Sigmoid colon (tissue), 7 donors: ENCODE measurements around the gene PSMD13. TPM values are rescaled to one million over a fixed set of nuclear protein-coding genes. Genes with fewer than 3 reads are reported as not detected.
"Not testable (repeated sequence)": the region's sequence is repeated elsewhere in the genome, so short reads cannot be mapped to it uniquely, and the experiment has no call there.

ENCODE experiments used
- DNase-seq: peaks from one replicate; pipeline ENCODE4 v3.0.0-alpha.2; 2019
- H3K27ac ChIP-seq, 4 donors: fragments of 200-600 bp; sonication (generic); one replicate each; pipeline ENCODE4 v1.5.1; 2016 to 2019; ENCODE audit warnings: mild to moderate bottlenecking in 1 of 4
- H3K27me3 ChIP-seq, 3 donors: fragments of 200-600 bp; sonication (generic); one replicate each; pipeline ENCODE4 v1.5.1; 2019; ENCODE audit warnings: mild to moderate bottlenecking in 1 of 3
- H3K36me3 ChIP-seq, 4 donors: fragments of 200-600 bp; sonication (generic); one replicate each; pipeline ENCODE4 v1.5.1; 2016 to 2019
- H3K4me1 ChIP-seq, 4 donors: fragments of 200-600 bp; sonication (generic); one replicate each; pipeline ENCODE4 v1.5.1; 2017 to 2019
- H3K4me3 ChIP-seq, 4 donors: fragments of 200-600 bp; sonication (generic); one replicate each; pipeline ENCODE4 v1.5.1; 2017 to 2019; ENCODE audit warnings: mild to moderate bottlenecking in 2 of 4, moderate library complexity in 1 of 4
- H3K9me3 ChIP-seq, 4 donors: fragments of 200-600 bp in 3 of 4; sonication (generic) in 3 of 4; one replicate each; pipeline versions ENCODE4 v1.5.1 to v1.6.1; 2013 to 2019
- CTCF ChIP-seq, 4 experiments: fragments of 450-650 bp in 3 of 4; fragments of 200-600 bp in 1 of 4; IDR thresholded peaks; one replicate each; pipeline ENCODE4 v1.5.1; 2016 to 2019; ENCODE audit warnings: antibody characterized with exemption in 4 of 4, mild to moderate bottlenecking in 3 of 4, moderate library complexity in 2 of 4
- EP300 ChIP-seq, 4 donors: sonication (generic); formaldehyde crosslinking; IDR thresholded peaks; one replicate each; pipeline ENCODE4 v1.6.1; 2017; ENCODE audit warnings: antibody characterized with exemption in 4 of 4
- POLR2A ChIP-seq, 2 donors: fragments of 450-650 bp; IDR thresholded peaks; one replicate each; pipeline ENCODE4 v1.6.1; 2016; ENCODE audit warnings: antibody characterized with exemption in 2 of 2, mild to moderate bottlenecking in 2 of 2, moderate library complexity in 2 of 2
- POLR2AphosphoS5 ChIP-seq, 4 donors: sonication (generic); formaldehyde crosslinking; IDR thresholded peaks; one replicate each; pipeline ENCODE4 v1.6.1; 2017; ENCODE audit warnings: antibody characterized with exemption in 4 of 4
- WGBS, 2 donors: extraction: QIAGEN DNeasy Blood & Tissue Kit; methylation state at CpG; one replicate each; pipeline ENCODE4 v1.1.7; 2013; 5-methylcytosine and 5-hydroxymethylcytosine counted together
- intact Hi-C: fragments of 100-400 bp; cut with DNase I; formaldehyde crosslinking; loops from one replicate; pipeline ENCODE4 v1.15.1; 2023
- polyA plus RNA-seq, 3 donors: library from polyadenylated mRNA; stranded (reverse); fragments of 200-250 nt; gene quantifications; one replicate each; pipeline ENCODE4 v1.2.3, GENCODE V29; 2013
- total RNA-seq, 4 donors: library from RNA; depleted of rRNA; stranded (reverse); fragments of >200 nt; gene quantifications; one replicate each; pipeline ENCODE4 v1.1.0, GENCODE V29; 2016
- donor health status: healthy with polysubstance abuse.
- donor health status: Bipolar disorder and iron deficiency.
- donor health status: healthy.

Gene PSMD13
- total RNA-seq: 100 to 1,000 TPM in 2 of 4 donors, 10 to 100 TPM in 2; 86.2 to 118 (median 99.3) TPM
- 100 to 1,000 TPM; 111 to 180 (median 138) TPM for polyA plus RNA-seq

GRCh38 chr11:236774-237767 is at the start of gene PSMD13:
PSMD13 (plus strand) TSS chr11:236976; CDS start chr11:237050, 74 bp downstream.
- H3K27ac ChIP-seq: peak within 1 kb of the TSS; percentile 94 to 99 (median 95)
- TF ChIP-seq EP300 (IDR thresholded peaks at IDR 0.05): no peak
- TF ChIP-seq CTCF (IDR thresholded peaks at IDR 0.05): peak in 1 of 4 experiments; percentile 8
- peak; percentile 6 to 32 for TF ChIP-seq POLR2A (IDR thresholded peaks at IDR 0.05)
- peak; percentile 37 to 80 (median 76) for TF ChIP-seq POLR2AphosphoS5 (IDR thresholded peaks at IDR 0.05)
- H3K36me3 ChIP-seq: peaks cover 0 to 36% (median 2%) of the 10 kb centered on the region in 4 donors
- intact Hi-C loops: loop anchor here (1.0 to 10.0 kb wide), 4 partner anchors 30 to 298 kb away; partner anchors contain the start of genes BET1L, HRAS, IFITM2 and LRRC56
- H3K4me3 ChIP-seq: peak within 1 kb of the TSS; percentile 83 to 96 (median 87)
- DNase-seq: peak; percentile 90
- 1% methylated on average over 62 of the region's 62 CpGs for WGBS, 2 donors
- H3K4me1 ChIP-seq: peaks cover 0 to 30% (median 25%) of the 10 kb centered on the region in 4 donors
- no peaks in the 10 kb centered on the region for H3K9me3 ChIP-seq
- H3K27me3 ChIP-seq: no peaks in the 10 kb centered on the region

- H3K4me3 ChIP-seq, DNase-seq, H3K4me1 ChIP-seq, H3K36me3 ChIP-seq, H3K27ac ChIP-seq, intact Hi-C loops, H3K9me3 ChIP-seq, H3K27me3 ChIP-seq: not testable (repeated sequence)
- 85 to 87% methylated on average over 40 of the region's 55 CpGs for WGBS, 2 donors
These were observed 47.5 kb upstream of the PSMD13 start for GRCh38 chr11:189200-189783.

DNA sequence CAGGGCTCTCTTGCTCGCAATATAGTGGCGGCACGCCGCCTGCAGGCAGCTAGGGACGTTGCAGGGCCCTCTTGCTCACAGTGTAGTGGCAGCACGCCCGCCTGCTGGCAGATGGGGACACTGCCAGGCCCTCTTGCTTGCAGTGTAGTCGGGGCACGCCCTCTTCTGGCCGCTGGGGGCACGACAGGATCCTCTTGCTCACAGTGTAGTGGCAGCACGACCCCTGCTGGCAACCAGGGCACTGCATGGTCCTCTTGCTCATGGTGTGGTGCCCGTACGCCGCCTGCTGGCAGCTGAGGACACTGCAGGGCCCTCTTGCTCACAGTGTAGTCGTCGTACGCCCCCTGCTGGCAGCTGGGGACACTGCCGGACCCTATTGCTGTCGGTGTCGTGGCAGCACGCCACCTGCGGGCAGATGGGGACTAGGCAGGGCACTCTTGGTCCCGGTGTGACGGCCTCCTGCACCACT is 46.9 kb upstream of the PSMD13 start:
- H3K4me1 ChIP-seq, DNase-seq, H3K9me3 ChIP-seq, intact Hi-C loops, H3K27me3 ChIP-seq, H3K4me3 ChIP-seq, H3K27ac ChIP-seq, H3K36me3 ChIP-seq: not testable (repeated sequence)
- 65 to 70% methylated on average over 10 of the region's 25 CpGs for WGBS, 2 donors

- H3K36me3 ChIP-seq, H3K9me3 ChIP-seq, H3K4me3 ChIP-seq, H3K27me3 ChIP-seq, H3K27ac ChIP-seq, DNase-seq, H3K4me1 ChIP-seq, intact Hi-C loops: not testable (repeated sequence)
- 79 to 84% methylated on average over 5 of the region's 5 CpGs for WGBS, 2 donors
These were observed 46.2 kb upstream of the PSMD13 start for GRCh38 chr11:190546-190945.

DNA sequence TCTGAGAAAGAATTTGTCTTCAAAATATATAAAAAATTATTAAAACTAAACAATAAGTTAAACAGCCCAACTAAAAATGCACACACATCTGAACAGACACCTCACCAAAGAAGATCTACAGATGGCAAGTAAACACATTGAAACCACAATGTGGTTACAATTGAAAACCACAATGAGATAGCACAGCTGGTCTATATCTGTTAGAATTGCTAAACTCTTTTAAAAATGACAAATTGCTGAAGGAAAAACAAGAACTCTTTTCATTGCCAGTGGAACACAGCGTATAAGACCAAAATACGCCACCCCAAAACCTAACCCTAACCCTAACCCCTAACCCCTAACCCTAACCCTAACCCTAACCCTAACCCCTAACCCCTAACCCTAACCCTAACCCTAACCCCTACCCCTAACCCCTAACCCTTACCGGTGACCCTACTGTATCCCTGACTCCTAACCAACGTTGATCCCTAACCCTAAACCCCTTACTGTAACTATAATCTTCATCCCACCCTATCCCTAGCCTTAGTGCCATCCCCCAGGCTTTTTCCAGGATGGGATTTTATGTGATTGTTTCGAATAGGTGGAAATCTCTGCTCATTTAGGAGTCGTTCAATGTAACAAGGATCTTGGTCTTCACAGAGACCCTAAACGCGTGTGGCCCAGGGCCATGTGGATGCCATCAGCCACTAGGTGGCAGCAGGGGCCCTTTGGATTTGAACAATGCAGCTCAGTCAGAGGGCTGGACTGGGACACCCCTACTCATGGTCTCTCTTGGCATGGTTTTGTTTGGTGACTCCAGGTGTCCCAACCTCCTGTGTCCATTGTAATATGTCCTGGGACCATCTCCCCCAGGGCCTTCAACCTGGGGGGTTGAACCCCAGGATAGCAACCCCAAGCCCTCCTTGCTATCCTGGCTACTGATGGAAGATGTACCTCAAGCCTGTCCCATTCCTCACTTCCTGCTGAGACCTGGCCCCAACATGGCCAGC is 45.0 kb upstream of the PSMD13 start:
- not testable (repeated sequence) for H3K9me3 ChIP-seq, H3K27ac ChIP-seq
- TF ChIP-seq CTCF (IDR thresholded peaks at IDR 0.05): peak in 2 of 4 experiments; percentile 21 to 33

DNA sequence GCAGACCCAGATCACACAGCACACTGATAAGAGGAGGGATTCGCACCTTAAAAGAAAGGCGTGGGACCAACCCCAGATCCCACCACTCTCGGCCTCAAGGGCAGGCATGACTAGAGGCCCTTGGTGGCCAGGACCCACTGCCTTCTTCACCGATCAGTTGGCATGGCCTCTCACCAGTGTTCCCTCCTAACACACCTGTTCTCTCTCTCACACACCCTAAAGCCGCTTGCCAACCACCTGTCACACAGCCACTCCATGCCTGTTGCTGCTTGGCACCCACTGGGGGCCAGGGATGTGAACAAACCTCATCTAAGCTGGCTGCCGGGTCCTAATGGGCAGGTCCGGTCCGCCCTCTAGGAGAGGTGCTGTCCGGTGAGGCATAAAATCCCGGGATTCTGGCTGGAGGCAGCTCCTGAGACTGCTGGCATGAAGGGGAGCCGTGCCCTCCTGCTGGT is 44.1 kb upstream of the PSMD13 start, which contains the start of gene SCGB1C1:
Gene SCGB1C1, plus strand, starts transcription at position 405 of the 455 bp plus-strand sequence. Its CDS starts 22 bp downstream, at position 427.
- H3K4me3 ChIP-seq, DNase-seq, H3K4me1 ChIP-seq, intact Hi-C loops, H3K27ac ChIP-seq, H3K27me3 ChIP-seq, H3K9me3 ChIP-seq, H3K36me3 ChIP-seq: not testable (repeated sequence)
- WGBS, 2 donors: 70 to 88% methylated on average over 6 to 8 of the region's 11 CpGs

More for the DNA sequence above, 45.0 kb upstream of the PSMD13 start:
- H3K4me1 ChIP-seq, intact Hi-C loops, H3K4me3 ChIP-seq, H3K27me3 ChIP-seq, H3K36me3 ChIP-seq, DNase-seq: not testable (repeated sequence)
- 23 to 62% methylated on average over 4 to 6 of the region's 8 CpGs for WGBS, 2 donors

GRCh38 chr11:193481-193880 is 43.3 kb upstream of the PSMD13 start:
- H3K27ac ChIP-seq, H3K4me3 ChIP-seq, DNase-seq, H3K27me3 ChIP-seq, H3K4me1 ChIP-seq, H3K36me3 ChIP-seq, H3K9me3 ChIP-seq, intact Hi-C loops: not testable (repeated sequence)
- WGBS, 2 donors: 64 to 81% methylated on average over 5 of the region's 5 CpGs
